Measurements from ENCODE around the gene APOL2.
"Not testable (repeated sequence)": the region's sequence is repeated elsewhere in the genome, so short reads cannot be mapped to it uniquely, and the experiment has no call there.

DNA sequence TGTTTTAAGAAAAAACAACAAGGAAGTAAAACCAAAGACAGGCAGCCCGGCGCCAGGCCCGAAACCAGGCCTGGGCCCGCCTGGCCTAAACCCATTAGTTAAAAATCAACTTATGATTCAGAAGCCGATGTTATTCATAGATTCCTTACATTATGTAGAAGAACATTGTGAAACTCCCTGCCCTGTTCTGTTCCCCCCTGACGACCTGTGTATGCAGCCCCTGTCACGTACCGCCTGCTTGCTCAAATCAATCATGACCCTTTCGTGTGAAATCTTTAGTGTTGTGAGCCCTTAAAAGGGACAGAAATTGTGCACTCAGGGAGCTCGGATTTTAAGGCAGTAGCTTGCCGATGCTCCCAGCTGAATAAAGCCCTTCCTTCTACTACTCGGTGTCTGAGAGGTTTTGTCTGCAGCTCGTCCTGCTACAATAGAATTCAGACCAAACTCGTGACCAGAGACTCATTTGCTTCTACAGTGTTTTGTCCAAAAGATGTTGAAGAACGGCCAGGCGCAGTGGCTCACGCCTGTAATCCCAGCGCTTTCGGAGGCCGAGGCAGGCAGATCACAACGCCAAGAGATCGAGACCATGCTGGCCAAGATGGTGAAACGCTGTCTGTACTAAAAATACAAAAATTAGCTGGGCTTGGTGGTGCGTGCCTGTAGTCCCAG lies 11.1 kb upstream of the APOL2 start:
- TF ChIP-seq CTCF (IDR thresholded peaks at IDR 0.05; ENCODE audit: insufficient read depth, low read depth, low read length); EZH2 (IDR thresholded peaks at IDR 0.05; ENCODE audit: insufficient read depth, low read length): not testable (repeated sequence)

Measured in astrocyte (in vitro differentiated cells and primary cell).